ENCODE measurements around the gene SLC8A1. TPM values are rescaled to one million over a fixed set of nuclear protein-coding genes. Genes with fewer than 3 reads are reported as not detected.

Gene SLC8A1
- total RNA-seq, 1 donor, result 39.1 TPM

DNA sequence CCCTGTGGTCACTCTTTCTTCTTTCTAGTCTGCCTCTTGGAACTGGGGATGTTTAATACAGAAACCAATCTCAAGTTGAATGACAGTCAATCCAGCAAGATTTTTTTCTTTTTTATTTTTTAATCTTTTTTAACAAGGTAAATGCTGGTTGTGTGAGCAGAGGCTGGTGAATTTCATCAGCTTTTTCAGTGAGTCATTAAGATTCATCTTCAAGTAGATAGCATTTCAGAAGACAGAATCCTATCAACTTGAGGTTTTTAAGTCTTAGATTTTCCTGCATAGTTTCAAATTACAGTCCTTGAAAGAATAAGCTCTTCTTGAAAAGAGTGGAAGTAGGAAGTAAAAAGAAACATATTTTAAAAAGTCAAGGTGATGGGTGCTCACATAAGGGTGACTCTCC is 12.4 kb downstream of the SLC8A1 start:
- DNase-seq (ENCODE audit: low read depth), result peak; percentile 42
- TF ChIP-seq, protein P1, sequence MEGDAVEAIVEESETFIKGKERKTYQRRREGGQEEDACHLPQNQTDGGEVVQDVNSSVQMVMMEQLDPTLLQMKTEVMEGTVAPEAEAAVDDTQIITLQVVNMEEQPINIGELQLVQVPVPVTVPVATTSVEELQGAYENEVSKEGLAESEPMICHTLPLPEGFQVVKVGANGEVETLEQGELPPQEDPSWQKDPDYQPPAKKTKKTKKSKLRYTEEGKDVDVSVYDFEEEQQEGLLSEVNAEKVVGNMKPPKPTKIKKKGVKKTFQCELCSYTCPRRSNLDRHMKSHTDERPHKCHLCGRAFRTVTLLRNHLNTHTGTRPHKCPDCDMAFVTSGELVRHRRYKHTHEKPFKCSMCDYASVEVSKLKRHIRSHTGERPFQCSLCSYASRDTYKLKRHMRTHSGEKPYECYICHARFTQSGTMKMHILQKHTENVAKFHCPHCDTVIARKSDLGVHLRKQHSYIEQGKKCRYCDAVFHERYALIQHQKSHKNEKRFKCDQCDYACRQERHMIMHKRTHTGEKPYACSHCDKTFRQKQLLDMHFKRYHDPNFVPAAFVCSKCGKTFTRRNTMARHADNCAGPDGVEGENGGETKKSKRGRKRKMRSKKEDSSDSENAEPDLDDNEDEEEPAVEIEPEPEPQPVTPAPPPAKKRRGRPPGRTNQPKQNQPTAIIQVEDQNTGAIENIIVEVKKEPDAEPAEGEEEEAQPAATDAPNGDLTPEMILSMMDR (IDR thresholded peaks at IDR 0.05; ENCODE audit: insufficient read depth, low read length), result no peak
- no peak overlapping the region for H3K4me3 ChIP-seq (ENCODE audit: low read depth, low read length)

- TF ChIP-seq, protein P1 (IDR thresholded peaks at IDR 0.05; ENCODE audit: insufficient read depth, low read length), result no peak
- no peak overlapping the region for H3K4me3 ChIP-seq (ENCODE audit: low read depth, low read length)
- no peak for DNase-seq (ENCODE audit: low read depth)
These were observed 15.8 kb downstream of the SLC8A1 start for GRCh38 chr2:40436093-40436475.

DNA sequence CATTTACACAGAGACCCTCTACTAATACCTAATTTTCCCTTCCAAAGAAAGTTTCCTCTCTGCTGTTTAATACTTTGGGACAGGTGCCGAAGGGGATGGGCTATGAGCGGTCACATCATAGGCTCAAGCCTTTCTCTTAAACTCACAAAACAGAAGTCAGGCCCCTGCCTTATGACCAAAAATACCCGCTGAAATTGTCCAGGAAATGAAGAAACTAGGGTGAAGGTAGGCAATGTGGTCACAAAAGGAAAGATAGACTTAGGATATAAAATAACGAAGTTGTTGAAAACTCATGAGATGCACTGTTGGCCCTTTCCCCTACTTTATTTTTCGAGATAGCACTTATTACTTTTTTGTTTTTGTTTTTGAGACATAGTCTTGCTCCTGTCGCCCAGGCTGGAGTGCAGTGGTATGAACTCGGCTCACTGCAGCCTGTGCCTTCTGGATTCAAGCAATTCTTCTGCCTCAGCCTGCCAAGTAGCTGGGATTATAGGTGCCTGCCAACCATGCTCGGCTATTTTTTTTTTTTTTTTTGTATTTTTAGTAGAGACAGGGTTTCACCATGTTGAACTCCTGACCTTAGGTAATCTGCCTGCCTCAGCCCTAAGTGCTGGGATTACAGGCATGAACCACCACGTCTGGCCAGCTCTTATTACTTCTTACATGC is 16.3 kb downstream of the SLC8A1 start:
- no peak for DNase-seq (ENCODE audit: low read depth)
- no peak overlapping the region for H3K4me3 ChIP-seq (ENCODE audit: low read depth, low read length)
- TF ChIP-seq, protein P1 (IDR thresholded peaks at IDR 0.05; ENCODE audit: insufficient read depth, low read length), result no peak

DNA sequence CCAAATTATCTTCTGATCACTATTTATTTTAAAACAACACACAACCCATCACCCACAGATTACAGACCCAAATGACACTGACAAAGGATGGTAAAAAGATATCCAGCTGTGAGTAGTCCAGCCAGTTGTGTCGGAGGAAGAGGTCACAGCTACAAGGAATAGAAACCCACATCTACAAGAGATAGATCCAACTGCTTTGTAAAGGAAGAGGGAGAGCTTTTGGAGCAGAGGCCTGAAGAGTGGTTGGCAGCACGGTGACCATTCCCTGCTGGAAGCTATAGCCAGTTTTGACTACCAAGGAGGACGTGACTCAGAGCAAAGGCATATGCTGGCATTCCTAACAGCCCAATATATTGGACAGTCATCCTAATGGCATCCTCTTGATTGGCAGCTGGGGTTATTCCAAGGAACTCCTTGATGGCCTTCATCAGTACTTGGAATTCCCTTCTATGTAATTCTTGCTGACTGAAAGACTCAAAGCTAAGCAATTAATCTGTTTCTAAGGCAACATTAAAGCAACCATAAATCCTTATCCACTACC is 17.1 kb downstream of the SLC8A1 start:
- peak; percentile 98 for DNase-seq (ENCODE audit: low read depth)
- TF ChIP-seq, protein P1 (IDR thresholded peaks at IDR 0.05; ENCODE audit: insufficient read depth, low read length), result no peak
- no peak overlapping the region for H3K4me3 ChIP-seq (ENCODE audit: low read depth, low read length)

DNA sequence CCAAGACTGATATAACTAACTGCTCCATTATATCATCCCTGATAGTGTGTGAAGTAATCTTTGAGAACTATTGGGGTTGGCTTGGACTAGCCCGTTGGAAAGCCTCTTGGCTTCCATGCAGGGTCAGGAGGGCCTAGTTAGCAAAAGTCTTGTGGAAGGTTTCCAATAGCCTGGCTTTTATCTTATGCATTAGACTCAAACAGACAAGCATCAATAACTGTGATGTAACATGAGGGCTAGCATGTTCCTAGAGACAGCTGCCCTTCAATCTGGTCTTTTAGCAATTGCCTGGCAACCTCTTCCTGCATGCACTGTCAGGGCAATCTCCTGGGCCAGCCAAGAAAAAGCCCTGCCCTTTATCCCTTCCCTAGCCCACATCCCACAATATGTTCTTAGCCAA is 18.2 kb downstream of the SLC8A1 start:
- DNase-seq (ENCODE audit: low read depth), result peak; percentile 59
- TF ChIP-seq, protein P1 (IDR thresholded peaks at IDR 0.05; ENCODE audit: insufficient read depth, low read length), result no peak
- H3K4me3 ChIP-seq (ENCODE audit: low read depth, low read length), result no peak overlapping the region

GRCh38 chr2:40432921-40433483 is 18.9 kb downstream of the SLC8A1 start:
- no peak overlapping the region for H3K4me3 ChIP-seq (ENCODE audit: low read depth, low read length)
- TF ChIP-seq, protein P1 (IDR thresholded peaks at IDR 0.05; ENCODE audit: insufficient read depth, low read length), result no peak
- DNase-seq (ENCODE audit: low read depth), result peak; percentile 59
